Lower leg skin (tissue), 4 donors: ENCODE results near the gene ZNF316. TPM values are rescaled to one million over a fixed set of nuclear protein-coding genes. Genes with fewer than 3 reads are reported as not detected.

Experiments used
- DNase-seq, 2 donors: peaks; one replicate each; pipeline ENCODE4 v3.0.0-alpha.2; 2019; ENCODE audit warnings: low spot score in 2 of 2
- H3K4me3 ChIP-seq: fragments of 200-600 bp; sonication (generic); 2 replicates; pipeline ENCODE4 v1.5.1; 2017; ENCODE audit warnings: mild to moderate bottlenecking, low read depth; ENCODE audit not compliant: poor library complexity, severe bottlenecking
- POLR2A ChIP-seq, 2 donors: fragments of 450-650 bp; IDR thresholded peaks; one replicate each; pipeline ENCODE4 v1.6.1; 2016 to 2017; ENCODE audit warnings: antibody characterized with exemption in 2 of 2, mild to moderate bottlenecking in 1 of 2, moderate library complexity in 1 of 2
- WGBS, 2 donors: methylation state at CpG; one replicate each; pipeline ENCODE4 v1.1.5; 2018; 5-methylcytosine and 5-hydroxymethylcytosine counted together
- intact Hi-C: fragments of 100-400 bp; cut with DNase I; formaldehyde crosslinking; loops from one replicate; pipeline ENCODE4 v1.15.0; 2023; ENCODE audit warnings: low total_unique reads
- total RNA-seq, 4 donors: library from RNA; depleted of rRNA; stranded (reverse); fragments of >200 nt; gene quantifications; one replicate each; pipeline ENCODE4 v1.1.0, GENCODE V29; 2016
- TF ChIP-seq, protein P1 (sequence below), 3 donors: fragments of 450-650 bp; IDR thresholded peaks; one replicate each; pipeline ENCODE4 v1.5.1; 2016; ENCODE audit warnings: antibody characterized with exemption in 3 of 3, mild to moderate bottlenecking in 3 of 3, moderate library complexity in 2 of 3

Gene ZNF316
- 10 to 100 TPM; 30.6 to 63.6 (median 35.6) TPM for total RNA-seq

DNA sequence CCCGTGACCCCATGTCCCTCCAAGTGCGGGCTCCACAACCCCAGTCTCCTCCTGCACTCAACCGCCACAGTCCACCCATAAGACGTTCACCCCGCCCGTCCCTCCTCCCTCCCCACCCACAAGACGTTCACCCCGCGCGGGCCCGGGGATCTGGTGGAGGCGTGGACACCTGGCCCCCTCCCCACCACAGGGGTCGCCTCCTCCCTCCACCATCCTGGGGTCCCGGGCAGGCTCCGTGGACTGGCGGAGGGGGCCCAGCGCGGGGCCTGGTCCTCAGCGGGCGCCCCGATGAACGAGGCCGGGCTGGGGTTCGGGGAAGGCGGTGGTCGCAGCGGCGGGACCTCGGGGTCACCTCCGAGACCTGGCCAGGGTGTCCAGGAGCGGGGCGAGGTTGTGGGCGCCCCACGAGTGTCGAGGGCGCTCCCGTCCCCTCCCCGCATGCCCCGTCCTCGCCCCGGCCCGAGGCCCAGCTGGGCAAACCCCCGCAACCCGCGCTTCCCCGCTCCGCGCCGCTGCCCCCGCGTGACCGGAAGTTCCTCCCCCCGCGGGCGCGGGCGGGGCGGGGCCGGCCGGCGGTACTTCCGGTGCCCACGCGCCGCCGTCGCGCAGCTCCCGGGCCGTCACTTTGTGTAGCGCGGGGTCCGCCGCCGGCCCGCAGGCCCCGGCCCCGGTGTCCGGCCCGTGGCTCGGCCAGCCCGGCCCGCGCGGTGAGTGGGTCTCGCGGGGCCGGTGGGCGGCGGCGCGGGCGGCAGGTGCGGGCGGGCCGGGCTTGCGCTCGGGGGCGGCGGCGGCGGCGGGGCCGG lies at the start of gene ZNF316:
Gene ZNF316, plus strand, starts transcription at position 578 of the 803 bp plus-strand sequence. CDS start 5,092 bp downstream, outside the sequence.
- DNase-seq, result no peak
- 2% methylated on average over 23 to 46 of the region's 104 CpGs for WGBS, 2 donors
- H3K4me3 ChIP-seq, result peak within 1 kb of the TSS; percentile 84
- TF ChIP-seq POLR2A (IDR thresholded peaks at IDR 0.05), result peak in 1 of 2 donors; percentile 32
- TF ChIP-seq, protein P1, sequence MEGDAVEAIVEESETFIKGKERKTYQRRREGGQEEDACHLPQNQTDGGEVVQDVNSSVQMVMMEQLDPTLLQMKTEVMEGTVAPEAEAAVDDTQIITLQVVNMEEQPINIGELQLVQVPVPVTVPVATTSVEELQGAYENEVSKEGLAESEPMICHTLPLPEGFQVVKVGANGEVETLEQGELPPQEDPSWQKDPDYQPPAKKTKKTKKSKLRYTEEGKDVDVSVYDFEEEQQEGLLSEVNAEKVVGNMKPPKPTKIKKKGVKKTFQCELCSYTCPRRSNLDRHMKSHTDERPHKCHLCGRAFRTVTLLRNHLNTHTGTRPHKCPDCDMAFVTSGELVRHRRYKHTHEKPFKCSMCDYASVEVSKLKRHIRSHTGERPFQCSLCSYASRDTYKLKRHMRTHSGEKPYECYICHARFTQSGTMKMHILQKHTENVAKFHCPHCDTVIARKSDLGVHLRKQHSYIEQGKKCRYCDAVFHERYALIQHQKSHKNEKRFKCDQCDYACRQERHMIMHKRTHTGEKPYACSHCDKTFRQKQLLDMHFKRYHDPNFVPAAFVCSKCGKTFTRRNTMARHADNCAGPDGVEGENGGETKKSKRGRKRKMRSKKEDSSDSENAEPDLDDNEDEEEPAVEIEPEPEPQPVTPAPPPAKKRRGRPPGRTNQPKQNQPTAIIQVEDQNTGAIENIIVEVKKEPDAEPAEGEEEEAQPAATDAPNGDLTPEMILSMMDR (IDR thresholded peaks at IDR 0.05), result no peak
- intact Hi-C loops, result no loop called here

DNA sequence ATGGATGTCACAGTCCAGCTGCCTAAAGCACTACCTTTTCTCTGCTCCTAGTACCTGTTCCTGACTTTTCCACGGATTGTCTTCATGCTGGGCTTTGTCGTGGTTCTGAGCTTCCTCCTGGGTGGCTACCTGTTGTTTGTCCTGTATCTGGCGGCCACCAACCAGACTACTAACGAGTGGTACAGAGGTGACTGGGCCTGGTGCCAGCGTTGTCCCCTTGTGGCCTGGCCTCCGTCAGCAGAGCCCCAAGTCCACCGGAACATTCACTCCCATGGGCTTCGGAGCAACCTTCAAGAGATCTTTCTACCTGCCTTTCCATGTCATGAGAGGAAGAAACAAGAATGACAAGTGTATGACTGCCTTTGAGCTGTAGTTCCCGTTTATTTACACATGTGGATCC lies 48.6 kb upstream of the ZNF316 start:
- DNase-seq, result no peak
- WGBS, 2 donors, result 90 to 92% methylated on average over 9 of the region's 9 CpGs
- TF ChIP-seq POLR2A (IDR thresholded peaks at IDR 0.05), result no peak
- TF ChIP-seq, protein P1 (IDR thresholded peaks at IDR 0.05), result no peak
- no peak overlapping the region for H3K4me3 ChIP-seq
- intact Hi-C loops, result loop anchor here (2.0 kb wide), 1 partner anchor 52 kb away; no protein-coding TSS in a partner anchor

DNA sequence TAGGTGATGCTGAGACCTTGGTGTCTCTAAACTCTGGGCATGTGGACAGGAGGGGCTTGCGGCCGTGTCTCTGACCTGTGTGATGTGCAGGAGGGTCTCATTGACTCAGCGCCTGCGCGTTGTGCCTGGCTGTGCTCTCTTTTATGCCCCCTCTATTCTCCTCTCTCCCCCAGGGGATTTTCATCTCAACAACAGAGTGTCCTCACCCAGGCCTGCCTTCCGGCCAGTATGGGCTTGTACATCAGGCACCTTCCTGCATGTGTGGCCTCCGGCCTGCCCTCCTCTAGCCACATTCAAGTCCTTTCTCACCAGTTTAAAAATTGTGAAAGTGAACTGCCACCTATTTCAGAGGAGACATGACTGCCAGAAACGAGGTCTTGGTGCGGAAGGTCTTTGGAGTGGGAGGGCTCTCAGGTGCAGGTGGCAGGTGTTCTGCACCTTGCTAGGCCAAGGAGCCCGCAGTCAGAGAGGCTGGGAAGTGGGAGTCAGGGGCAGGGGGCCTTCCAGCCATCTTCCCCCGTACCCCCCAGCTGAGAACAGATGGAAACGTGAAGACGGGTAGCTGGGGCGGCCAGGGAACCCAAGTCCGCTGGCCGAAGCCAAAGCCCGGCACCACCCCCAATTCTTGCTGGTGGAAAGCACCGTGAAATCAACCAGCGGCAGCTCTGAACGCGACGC lies 47.8 kb upstream of the ZNF316 start:
- 46 to 47% methylated on average over 20 to 21 of the region's 22 CpGs for WGBS, 2 donors
- DNase-seq, result no peak
- intact Hi-C loops, result loop anchor here (2.0 kb wide), 1 partner anchor 52 kb away; no protein-coding TSS in a partner anchor
- TF ChIP-seq, protein P1 (IDR thresholded peaks at IDR 0.05), result no peak
- no peak for TF ChIP-seq POLR2A (IDR thresholded peaks at IDR 0.05)
- H3K4me3 ChIP-seq, result no peak overlapping the region

DNA sequence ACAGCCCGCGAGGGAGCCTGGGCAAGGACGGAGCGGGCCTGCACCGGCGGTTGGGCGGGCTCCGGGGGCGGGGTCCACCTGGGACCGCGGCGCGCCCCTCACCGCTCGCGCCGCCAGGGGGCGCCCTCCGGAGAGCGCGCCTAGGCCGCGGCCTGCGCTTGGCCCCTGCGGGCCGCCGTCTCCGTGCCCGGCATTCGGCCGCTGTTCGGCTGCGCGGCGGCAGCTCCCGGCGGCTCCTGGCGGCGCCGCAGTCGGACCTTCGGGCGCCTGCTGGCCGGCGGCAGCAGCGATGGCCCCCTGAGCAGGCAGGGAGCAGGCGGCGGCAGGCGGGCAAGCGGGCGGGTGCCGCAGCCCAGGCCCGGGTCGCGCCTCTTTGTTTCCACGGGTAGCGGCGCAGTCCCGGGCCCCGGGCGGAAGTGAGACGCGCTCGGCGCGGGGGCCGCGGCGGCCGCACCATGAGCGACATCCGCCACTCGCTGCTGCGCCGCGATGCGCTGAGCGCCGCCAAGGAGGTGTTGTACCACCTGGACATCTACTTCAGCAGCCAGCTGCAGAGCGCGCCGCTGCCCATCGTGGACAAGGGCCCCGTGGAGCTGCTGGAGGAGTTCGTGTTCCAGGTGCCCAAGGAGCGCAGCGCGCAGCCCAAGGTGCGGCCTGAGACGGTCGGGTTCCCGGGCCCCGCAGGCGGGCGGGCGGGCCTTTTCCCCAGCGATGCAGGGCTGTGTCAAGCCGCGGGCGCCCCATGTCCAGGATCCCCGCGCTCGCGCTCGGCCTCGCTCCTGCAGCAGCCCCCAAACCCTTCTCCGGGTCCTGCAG lies 47.1 kb upstream of the ZNF316 start, which contains the start of gene INTS15:
Gene INTS15, plus strand, starts transcription at position 193 of the 816 bp plus-strand sequence. Its CDS starts 263 bp downstream, at position 456.
- WGBS, 2 donors, result 0 to 1% methylated on average over 22 to 63 of the region's 107 CpGs
- TF ChIP-seq, protein P1 (IDR thresholded peaks at IDR 0.05), result no peak
- TF ChIP-seq POLR2A (IDR thresholded peaks at IDR 0.05), result no peak
- intact Hi-C loops, result loop anchor here (2.0 kb wide), 1 partner anchor 51 kb away; no protein-coding TSS in a partner anchor
- peak within 1 kb of the TSS; percentile 83 for H3K4me3 ChIP-seq
- peak; percentile 30 to 93 for DNase-seq

DNA sequence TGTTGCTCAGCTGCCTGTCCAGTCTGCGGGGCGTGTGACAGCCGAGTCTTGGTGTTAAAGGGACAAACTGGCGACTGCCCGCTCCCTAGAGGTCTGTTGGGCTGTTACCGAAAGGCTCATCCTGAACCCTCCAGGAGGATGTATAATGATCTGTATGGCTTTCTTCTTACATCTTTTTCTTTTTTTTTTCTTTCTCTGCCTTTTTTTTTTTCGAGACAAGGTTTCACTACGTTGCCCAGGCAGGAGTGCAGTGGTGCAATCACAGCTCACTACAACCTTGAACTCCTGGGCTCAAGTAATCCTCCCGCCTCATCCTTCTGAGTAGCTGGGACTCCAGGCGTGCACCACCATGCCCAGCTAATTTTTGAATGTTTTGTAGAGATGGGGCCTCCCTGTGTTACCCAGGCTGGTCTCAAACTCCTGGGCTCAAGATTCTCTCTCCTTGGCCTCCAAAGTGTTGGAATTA lies 46.4 kb upstream of the ZNF316 start:
- no peak for TF ChIP-seq POLR2A (IDR thresholded peaks at IDR 0.05)
- TF ChIP-seq, protein P1 (IDR thresholded peaks at IDR 0.05), result no peak
- peak overlapping the region; percentile 83 for H3K4me3 ChIP-seq
- intact Hi-C loops, result no loop called here
- WGBS, 2 donors, result 7% methylated on average over 10 of the region's 10 CpGs
- no peak for DNase-seq
